Endothelial cell of umbilical vein (primary cell): ENCODE measurements around the gene PAQR8. TPM values are rescaled to one million over a fixed set of nuclear protein-coding genes. Genes with fewer than 3 reads are reported as not detected.

Source experiments
- BruUV-seq: library from RNA; stranded (reverse); fragments of 400-500 nt; replicated peaks from 2 replicates; lab custom pipeline; 2021; lab: Mats Ljungman, UMichigan
- CTCF ChIA-PET: fragments of 300-600, 350-600 bp; sonication (Branson Sonifier 250); formaldehyde crosslinking; loops from one replicate; lab custom pipeline; 2021; ENCODE audit warnings: antibody characterized with exemption, inconsistent platforms; lab: Charles Lee
- POLR2A ChIA-PET: fragments of 300-600, 350-600 bp; sonication (Branson Sonifier 250); formaldehyde crosslinking; loops from one replicate; lab custom pipeline; 2021; ENCODE audit warnings: antibody characterized with exemption, inconsistent platforms; lab: Charles Lee
- DNase-seq: peaks from one replicate; pipeline ENCODE4 v3.0.0-alpha.2; 2011; ENCODE audit warnings: low read depth, low spot score
- FAIRE-seq: peaks from 2 replicates; lab custom pipeline; 2011; peaks lifted over from hg19 to GRCh38; lab: Jason Lieb, UNC
- H2AFZ ChIP-seq: 2 replicates; pipeline ENCODE4 v1.6.0; 2012; ENCODE audit warnings: low read depth, low read length, control low read depth, inconsistent platforms
- H3K27ac ChIP-seq: 2 replicates; pipeline ENCODE4 v1.5.1; 2011; ENCODE audit warnings: low read depth, mild to moderate bottlenecking, control low read depth, low read length, moderate library complexity; ENCODE audit not compliant: insufficient read depth
- H3K27me3 ChIP-seq, 2 experiments: 2 replicates each; pipeline versions ENCODE4 v1.6.0 to v1.6.1; 2011; ENCODE audit warnings: low read length in 2 of 2, mixed read lengths in 1 of 2; ENCODE audit not compliant: control insufficient read depth in 2 of 2, insufficient read depth in 2 of 2
- H3K36me3 ChIP-seq, 2 experiments: 2 replicates in 1 of 2; 3 replicates in 1 of 2; pipeline ENCODE4 v1.5.1; 2011; ENCODE audit warnings: low read length in 2 of 2, mild to moderate bottlenecking in 1 of 2, moderate library complexity in 1 of 2; ENCODE audit not compliant: control insufficient read depth in 2 of 2, insufficient read depth in 2 of 2; ENCODE audit errors: extremely low read depth in 1 of 2
- H3K4me1 ChIP-seq: 3 replicates; pipeline ENCODE4 v1.5.1; 2011; ENCODE audit warnings: mild to moderate bottlenecking, low read length; ENCODE audit not compliant: control insufficient read depth, insufficient read depth; ENCODE audit errors: extremely low read depth
- H3K4me2 ChIP-seq: 2 replicates; pipeline ENCODE4 v1.6.1; 2011; ENCODE audit warnings: low read length, control low read depth, mixed read lengths; ENCODE audit not compliant: insufficient read depth
- H3K4me3 ChIP-seq, 3 experiments: fragments of 200-600 bp in 1 of 3; sonication (generic), shearing (Covaris generic) in 1 of 3; replicated peaks in 1 of 3; 2 replicates each; pipeline ENCODE4 v1.5.1; 2011 to 2016; ENCODE audit warnings: control low read depth in 3 of 3, low read length in 3 of 3, mild to moderate bottlenecking in 2 of 3, inconsistent platforms in 1 of 3, low read depth in 1 of 3, moderate library complexity in 1 of 3; ENCODE audit not compliant: insufficient read depth in 1 of 3
- H3K79me2 ChIP-seq: 2 replicates; pipeline ENCODE4 v1.6.0; 2012; ENCODE audit warnings: low read length, inconsistent platforms; ENCODE audit not compliant: control insufficient read depth, insufficient read depth
- H3K9ac ChIP-seq: replicated peaks from 2 replicates; pipeline ENCODE3; 2011; ENCODE audit warnings: low read length, control low read depth; ENCODE audit not compliant: insufficient read depth; ENCODE audit errors: extremely low read depth
- H3K9me1 ChIP-seq: replicated peaks from 3 replicates; pipeline ENCODE4 v1.6.0; 2011; ENCODE audit warnings: mild to moderate bottlenecking, low read length; ENCODE audit not compliant: control insufficient read depth, insufficient read depth; ENCODE audit errors: extremely low read depth
- H3K9me3 ChIP-seq: replicated peaks from 2 replicates; pipeline ENCODE4 v1.5.1; 2012; ENCODE audit warnings: low read length, inconsistent platforms; ENCODE audit not compliant: control insufficient read depth, insufficient read depth
- H4K20me1 ChIP-seq: replicated peaks from 2 replicates; pipeline ENCODE3; 2011; ENCODE audit warnings: mild to moderate bottlenecking, low read length; ENCODE audit not compliant: control insufficient read depth, insufficient read depth; ENCODE audit errors: extremely low read depth
- EZH2 ChIP-seq: IDR thresholded peaks from 2 replicates; pipeline ENCODE4 v1.6.1; 2012; ENCODE audit warnings: borderline replicate concordance, low read depth, mild to moderate bottlenecking, moderate library complexity, low read length, inconsistent platforms; ENCODE audit not compliant: severe bottlenecking
- FOS ChIP-seq: IDR thresholded peaks from 2 replicates; pipeline ENCODE4 v1.6.1; 2011; ENCODE audit warnings: mild to moderate bottlenecking, low read length, moderate library complexity, borderline replicate concordance; ENCODE audit not compliant: insufficient read depth
- GATA2 ChIP-seq: IDR thresholded peaks from 2 replicates; pipeline ENCODE4 v1.7.0; 2011; ENCODE audit warnings: low read depth, mild to moderate bottlenecking, moderate library complexity, mixed read lengths, low read length; ENCODE audit not compliant: insufficient read length, insufficient read depth
- JUN ChIP-seq: IDR thresholded peaks from 2 replicates; pipeline ENCODE4 v1.6.1; 2011; ENCODE audit warnings: borderline replicate concordance, low read depth; ENCODE audit not compliant: insufficient read length, insufficient read depth
- MYC ChIP-seq: IDR thresholded peaks from one replicate; pipeline ENCODE4 v1.6.1; 2011; ENCODE audit warnings: mild to moderate bottlenecking, low read depth, low read length
- POLR2A ChIP-seq: IDR thresholded peaks from 2 replicates; pipeline ENCODE4 v1.6.1; 2012; ENCODE audit warnings: low read depth, mild to moderate bottlenecking, control low read depth, low read length
- POLR2AphosphoS5 ChIP-seq: IDR thresholded peaks from 2 replicates; pipeline ENCODE4 v1.6.1; 2012; ENCODE audit warnings: low read depth, mild to moderate bottlenecking, control low read depth, low read length, moderate library complexity; ENCODE audit not compliant: insufficient read depth
- dilution Hi-C: fragments of 300-500 bp; cut with MboI; formaldehyde crosslinking; loops from one replicate; pipeline ENCODE4 v1.15.0; 2019; ENCODE audit warnings: low sequenced_read_pairs; ENCODE audit not compliant: extremely low pct_ligation_motif_present
- intact Hi-C: fragments of 100-400 bp; cut with micrococcal nuclease; formaldehyde crosslinking; loops from one replicate; pipeline ENCODE4 v1.10.0; 2022
- polyA plus RNA-seq, 4 experiments: library from polyadenylated mRNA; depleted of rRNA in 3 of 4; stranded (reverse) in 3 of 4; unstranded in 1 of 4; fragments of >200 nt; gene quantifications; 2 replicates each; pipeline versions ENCODE4 v1.2.1 to v1.2.3, GENCODE V29; 2011 to 2012; ENCODE audit warnings: missing spikeins in 1 of 4
- total RNA-seq: library from RNA; stranded (reverse); gene quantifications from 2 replicates; pipeline ENCODE4 v1.2.3, GENCODE V29; 2021
- TF ChIP-seq, protein P1 (sequence below): IDR thresholded peaks from 2 replicates; pipeline ENCODE4 v1.6.1; 2011; ENCODE audit not compliant: insufficient read depth, insufficient read length
- TF ChIP-seq, protein P2 (sequence below), 2 donors: IDR thresholded peaks; 1 replicate in 1 of 2; 2 replicates in 1 of 2; pipeline ENCODE4 v1.5.1; 2011; ENCODE audit warnings: low read length in 2 of 2, mild to moderate bottlenecking in 2 of 2, moderate library complexity in 2 of 2, control low read depth in 1 of 2, inconsistent platforms in 1 of 2, low read depth in 1 of 2; ENCODE audit not compliant: insufficient read depth in 1 of 2; ENCODE audit errors: extremely low read depth in 1 of 2

PAQR8 gene
- total and polyA plus RNA-seq, 2 donors (not counting 3 experiments of a cell fraction or from before 2014, with no cell fraction given), result 4.3 to 6.0 TPM

DNA sequence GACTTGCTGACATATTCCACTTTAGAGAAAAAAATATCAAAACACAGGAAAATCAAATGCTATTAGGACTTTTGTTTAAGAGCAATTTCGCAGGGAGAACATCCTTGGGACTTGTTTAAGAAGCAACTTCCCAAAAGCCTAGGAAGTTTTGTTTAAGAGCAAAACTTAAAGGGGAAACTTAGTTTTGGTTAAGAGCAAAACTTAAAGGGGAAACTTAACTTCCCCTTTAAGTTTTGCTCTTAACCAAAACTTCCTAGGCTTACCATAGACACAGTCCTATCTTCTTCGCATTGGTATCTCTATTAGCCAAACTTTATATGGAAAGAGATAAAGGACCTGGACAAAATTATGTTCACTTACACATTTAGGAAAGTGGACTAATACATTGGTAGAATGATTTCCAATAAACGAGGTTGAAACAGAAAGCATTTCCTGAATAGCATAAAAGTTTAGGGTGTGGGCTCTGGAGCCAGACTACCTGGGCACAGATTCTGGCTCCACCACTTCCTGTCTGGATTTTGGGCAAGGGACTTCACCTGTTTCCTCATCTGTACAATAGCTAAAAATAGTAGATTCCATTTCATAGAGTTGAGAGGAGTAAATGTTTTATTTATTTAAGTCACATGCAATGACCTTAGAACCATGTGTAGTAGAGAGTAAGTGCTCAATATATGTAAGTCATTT is 15.7 kb downstream of the PAQR8 start:
- POLR2A ChIA-PET, result no interaction called here
- BruUV-seq, result no TSS peak
- no peaks in the 10 kb centered on the region for H3K9me1 ChIP-seq
- no peak overlapping the region for H3K9ac ChIP-seq
- no peaks in the 10 kb centered on the region for H3K36me3 ChIP-seq
- no peak overlapping the region for H3K27ac ChIP-seq
- DNase-seq (no peak), FAIRE-seq (no peak)
- H3K4me1 ChIP-seq, result no peaks in the 10 kb centered on the region
- H3K27me3 ChIP-seq, result no peaks in the 10 kb centered on the region
- H3K4me2 ChIP-seq, result no peak overlapping the region
- H4K20me1 ChIP-seq, result no peaks in the 10 kb centered on the region
- H3K4me3 ChIP-seq, result no peak overlapping the region
- H3K79me2 ChIP-seq, result no peaks in the 10 kb centered on the region
- TF ChIP-seq POLR2AphosphoS5, result no peak
- TF ChIP-seq MYC, result no peak
- TF ChIP-seq POLR2A, result no peak
- TF ChIP-seq FOS, result no peak
- TF ChIP-seq, protein P1, sequence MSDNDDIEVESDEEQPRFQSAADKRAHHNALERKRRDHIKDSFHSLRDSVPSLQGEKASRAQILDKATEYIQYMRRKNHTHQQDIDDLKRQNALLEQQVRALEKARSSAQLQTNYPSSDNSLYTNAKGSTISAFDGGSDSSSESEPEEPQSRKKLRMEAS, result no peak
- no peak for TF ChIP-seq JUN
- no peak for TF ChIP-seq EZH2
- TF ChIP-seq GATA2, result no peak
- TF ChIP-seq, protein P2, sequence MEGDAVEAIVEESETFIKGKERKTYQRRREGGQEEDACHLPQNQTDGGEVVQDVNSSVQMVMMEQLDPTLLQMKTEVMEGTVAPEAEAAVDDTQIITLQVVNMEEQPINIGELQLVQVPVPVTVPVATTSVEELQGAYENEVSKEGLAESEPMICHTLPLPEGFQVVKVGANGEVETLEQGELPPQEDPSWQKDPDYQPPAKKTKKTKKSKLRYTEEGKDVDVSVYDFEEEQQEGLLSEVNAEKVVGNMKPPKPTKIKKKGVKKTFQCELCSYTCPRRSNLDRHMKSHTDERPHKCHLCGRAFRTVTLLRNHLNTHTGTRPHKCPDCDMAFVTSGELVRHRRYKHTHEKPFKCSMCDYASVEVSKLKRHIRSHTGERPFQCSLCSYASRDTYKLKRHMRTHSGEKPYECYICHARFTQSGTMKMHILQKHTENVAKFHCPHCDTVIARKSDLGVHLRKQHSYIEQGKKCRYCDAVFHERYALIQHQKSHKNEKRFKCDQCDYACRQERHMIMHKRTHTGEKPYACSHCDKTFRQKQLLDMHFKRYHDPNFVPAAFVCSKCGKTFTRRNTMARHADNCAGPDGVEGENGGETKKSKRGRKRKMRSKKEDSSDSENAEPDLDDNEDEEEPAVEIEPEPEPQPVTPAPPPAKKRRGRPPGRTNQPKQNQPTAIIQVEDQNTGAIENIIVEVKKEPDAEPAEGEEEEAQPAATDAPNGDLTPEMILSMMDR (IDR thresholded peaks at IDR 0.05; ENCODE audit: extremely low read depth in 1 of 2, insufficient read depth in 1 of 2, low read depth in 1 of 2, low read length in 2 of 2), result no peak
- no peaks in the 10 kb centered on the region for H3K9me3 ChIP-seq
- CTCF ChIA-PET, result interaction anchor here (1.5 kb wide), 1 partner anchor 22 kb away, joined by 6 read pairs; no protein-coding TSS in a partner anchor
- no peak overlapping the region for H2AFZ ChIP-seq
- intact Hi-C loops (no loop called here), dilution Hi-C loops (loop anchor here (25.0 kb wide), 2 partner anchors 90 to 285 kb away; partner anchors contain the start of genes MCM3 and TMEM14A)
